Body of pancreas (tissue), 4 donors: ENCODE measurements around the gene MED13L. TPM values are rescaled to one million over a fixed set of nuclear protein-coding genes. Genes with fewer than 3 reads are reported as not detected.

ENCODE experiments used
- ATAC-seq: fragments of 150-250 bp; one replicate; pipeline ENCODE4 v1.9.1; 2016
- DNase-seq, 4 donors: peaks; one replicate each; pipeline ENCODE4 v3.0.0-alpha.2; 2019
- H3K27ac ChIP-seq, 4 donors: fragments of 200-600 bp; sonication (generic); 1 replicate in 3 of 4; 2 replicates in 1 of 4; pipeline versions ENCODE4 v1.5.1 to v1.6.1; 2016 to 2019; ENCODE audit warnings: mild to moderate bottlenecking in 1 of 4, mixed read lengths in 1 of 4, moderate library complexity in 1 of 4
- H3K27me3 ChIP-seq, 2 donors: fragments of 200-600 bp; sonication (generic); one replicate each; pipeline ENCODE4 v1.6.0; 2016; ENCODE audit warnings: mild to moderate bottlenecking in 1 of 2
- H3K36me3 ChIP-seq, 2 donors: fragments of 200-600 bp; sonication (generic); replicated peaks in 1 of 2; 2 replicates each; pipeline ENCODE4 v1.5.1; 2016; ENCODE audit warnings: low read depth in 2 of 2; ENCODE audit not compliant: insufficient read depth in 1 of 2
- H3K4me1 ChIP-seq: fragments of 200-600 bp; sonication (generic); one replicate; pipeline ENCODE4 v1.6.0; 2016
- H3K4me3 ChIP-seq, 2 donors: fragments of 200-600 bp; sonication (generic); 1 replicate in 1 of 2; 2 replicates in 1 of 2; pipeline ENCODE4 v1.5.1; 2016 to 2019
- H3K9me3 ChIP-seq, 3 donors: fragments of 200-600 bp; sonication (generic); 1 replicate in 2 of 3; 2 replicates in 1 of 3; pipeline ENCODE4 v1.5.1; 2016
- CTCF ChIP-seq, 7 experiments: fragments of 450-650 bp in 4 of 7; fragments of 200-600 bp in 3 of 7; sonication (generic) in 3 of 7; IDR thresholded peaks; one replicate each; pipeline ENCODE4 v1.5.1; 2016 to 2019; ENCODE audit warnings: antibody characterized with exemption in 7 of 7
- POLR2A ChIP-seq, 3 donors: fragments of 450-650 bp; IDR thresholded peaks; one replicate each; pipeline ENCODE4 v1.6.1; 2016; ENCODE audit warnings: antibody characterized with exemption in 3 of 3, mild to moderate bottlenecking in 2 of 3
- WGBS, 2 donors: methylation state at CpG; one replicate each; pipeline ENCODE4 v1.1.5; 2017; 5-methylcytosine and 5-hydroxymethylcytosine counted together
- intact Hi-C: fragments of 100-400 bp; cut with DNase I; formaldehyde crosslinking; loops from one replicate; pipeline ENCODE4 v1.15.1; 2023
- total RNA-seq, 2 donors: library from RNA; depleted of rRNA; stranded (reverse); fragments of >200 nt; gene quantifications; one replicate each; pipeline ENCODE4 v1.1.0, GENCODE V29; 2016

Gene MED13L
- total RNA-seq, 2 donors from 2014 or later, result 65.9 to 72.6 TPM

GRCh38 chr12:116092162-116092561 lies 185.3 kb downstream of the MED13L start:
- Histone ChIP-seq H3K36me3 (no peaks in the 10 kb centered on the region), H3K4me1 (peaks cover 9% of the 10 kb centered on the region), H3K9me3 (no peaks in the 10 kb centered on the region), H3K27ac (no peak overlapping the region), H3K27me3 (no peaks in the 10 kb centered on the region), H3K4me3 (no peak overlapping the region)
- intact Hi-C loops, result no loop called here
- TF ChIP-seq CTCF (IDR thresholded peaks at IDR 0.05) (no peak), POLR2A (IDR thresholded peaks at IDR 0.05) (no peak)
- ATAC-seq (no peak), DNase-seq (no peak)
- 94 to 95% methylated on average over 3 of the region's 3 CpGs for WGBS, 2 donors

GRCh38 chr12:116091579-116091978 lies 185.9 kb downstream of the MED13L start:
- TF ChIP-seq POLR2A (IDR thresholded peaks at IDR 0.05) (no peak), CTCF (IDR thresholded peaks at IDR 0.05) (no peak)
- Histone ChIP-seq H3K9me3 (no peaks in the 10 kb centered on the region), H3K4me3 (no peak overlapping the region), H3K27me3 (no peaks in the 10 kb centered on the region), H3K36me3 (no peaks in the 10 kb centered on the region), H3K27ac (no peak overlapping the region), H3K4me1 (peaks cover 9% of the 10 kb centered on the region)
- intact Hi-C loops, result no loop called here
- no peak for DNase-seq
- no peak for ATAC-seq

GRCh38 chr12:116090516-116090915 lies 187.0 kb downstream of the MED13L start:
- no peak overlapping the region for H3K27ac ChIP-seq
- no peak for ATAC-seq
- WGBS, 2 donors, result 97 to 100% methylated on average over 4 of the region's 4 CpGs
- TF ChIP-seq CTCF (IDR thresholded peaks at IDR 0.05) (no peak), POLR2A (IDR thresholded peaks at IDR 0.05) (no peak)
- no peak overlapping the region for H3K4me3 ChIP-seq
- intact Hi-C loops, result no loop called here
- H3K36me3 ChIP-seq, result no peaks in the 10 kb centered on the region
- H3K4me1 ChIP-seq, result peaks cover 9% of the 10 kb centered on the region
- no peaks in the 10 kb centered on the region for H3K9me3 ChIP-seq
- H3K27me3 ChIP-seq, result no peaks in the 10 kb centered on the region
- DNase-seq, result no peak

- ATAC-seq, result no peak
- Histone ChIP-seq H3K9me3 (no peaks in the 10 kb centered on the region), H3K36me3 (no peaks in the 10 kb centered on the region), H3K27me3 (no peaks in the 10 kb centered on the region), H3K4me3 (no peak overlapping the region), H3K4me1 (peaks cover 9% of the 10 kb centered on the region), H3K27ac (no peak overlapping the region)
- DNase-seq, result no peak
- intact Hi-C loops, result no loop called here
- TF ChIP-seq POLR2A (IDR thresholded peaks at IDR 0.05), result no peak
- 96 to 97% methylated on average over 3 of the region's 3 CpGs for WGBS, 2 donors
These were observed 188.4 kb downstream of the MED13L start for GRCh38 chr12:116089080-116089479.

- Histone ChIP-seq H3K27me3 (no peaks in the 10 kb centered on the region), H3K4me3 (no peak overlapping the region), H3K4me1 (peaks cover 9% of the 10 kb centered on the region), H3K27ac (no peak overlapping the region), H3K9me3 (no peaks in the 10 kb centered on the region), H3K36me3 (no peaks in the 10 kb centered on the region)
- WGBS, 2 donors, result 4 to 17% methylated on average over 1 of the region's 1 CpG
- DNase-seq (no peak), ATAC-seq (no peak)
- TF ChIP-seq CTCF (IDR thresholded peaks at IDR 0.05), result no peak
- no peak for TF ChIP-seq POLR2A (IDR thresholded peaks at IDR 0.05)
- intact Hi-C loops, result no loop called here
These were observed 189.5 kb downstream of the MED13L start for GRCh38 chr12:116087962-116088361.
